NT2/D1 (cell line): ENCODE data around the gene CLCN4.

Experiments
- YY1 ChIP-seq: IDR thresholded peaks from 2 replicates; pipeline ENCODE4 v1.6.1; 2011; ENCODE audit not compliant: insufficient read length, insufficient read depth
- ZNF274 ChIP-seq: IDR thresholded peaks from 2 replicates; pipeline ENCODE4 v1.6.1; 2011; ENCODE audit warnings: mild to moderate bottlenecking, low read depth, low read length

DNA sequence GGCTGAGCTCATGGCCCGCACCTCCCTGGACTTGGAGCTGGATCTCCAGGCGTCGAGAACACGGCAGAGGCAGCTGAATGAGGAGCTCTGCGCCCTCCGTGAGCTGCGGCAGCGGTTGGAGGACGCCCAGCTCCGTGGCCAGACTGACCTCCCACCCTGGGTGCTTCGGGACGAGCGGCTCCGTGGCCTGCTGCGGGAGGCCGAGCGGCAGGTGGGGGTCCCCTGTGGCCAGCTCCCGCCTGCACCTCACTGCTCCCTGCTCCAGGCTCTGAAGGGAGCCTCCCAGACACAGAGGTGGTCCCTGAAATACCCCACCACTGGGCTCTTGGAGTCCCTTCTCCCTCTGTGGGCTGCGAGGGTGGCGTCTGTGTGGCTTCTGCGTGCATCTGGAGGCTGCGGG lies 18.0 kb upstream of the CLCN4 start:
- TF ChIP-seq YY1 = no peak
- TF ChIP-seq ZNF274 = no peak
